ENCODE measurements around the gene ITIH3.

The ITIH3 gene

DNA sequence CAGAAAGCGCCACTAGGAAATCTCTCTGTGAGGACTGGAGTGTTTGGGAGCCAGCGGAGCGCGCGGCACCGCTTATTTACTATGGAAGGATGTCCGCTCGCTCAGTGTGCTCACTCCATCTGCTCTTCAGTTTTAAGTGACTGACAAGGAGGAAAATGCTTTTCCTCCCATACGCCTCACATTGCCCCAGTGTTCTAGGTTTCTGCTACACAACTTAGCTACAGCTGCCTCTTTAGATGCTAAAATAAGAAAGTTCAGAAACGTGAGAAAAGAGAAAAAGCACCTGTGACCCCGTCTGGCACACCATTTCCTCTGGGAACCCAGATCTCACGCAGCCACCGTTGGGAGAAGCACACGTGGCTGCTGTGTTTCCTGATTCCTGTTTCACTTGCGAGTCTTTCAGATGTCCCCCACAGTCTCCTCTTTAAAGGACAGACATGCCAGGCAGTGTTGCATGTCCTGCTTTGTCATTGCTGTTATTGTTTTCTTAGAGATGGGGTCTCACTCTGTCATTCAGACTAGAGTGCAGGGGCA is 51.9 kb downstream of the ITIH3 start:
- DNase-seq = no peak

DNA sequence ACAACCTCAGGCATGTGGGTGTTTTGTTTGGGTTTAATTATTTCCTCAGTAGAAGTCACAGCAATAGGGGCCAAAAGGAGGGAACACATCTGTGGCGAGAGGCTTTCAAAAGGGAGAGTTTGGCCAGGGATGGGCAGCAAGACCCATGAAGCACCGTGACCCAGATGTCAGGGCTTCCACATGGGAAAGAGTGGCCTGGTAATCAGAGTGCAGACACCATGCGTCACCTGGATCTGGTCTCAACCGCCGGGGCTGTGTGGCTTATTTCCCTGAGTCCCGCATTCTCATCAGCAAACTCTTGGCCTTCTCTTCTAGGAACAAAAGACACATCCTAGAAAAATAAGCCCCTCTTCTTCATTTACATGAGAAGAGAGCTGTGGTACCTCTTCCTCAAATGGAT is 52.6 kb downstream of the ITIH3 start:
- DNase-seq = no peak

DNA sequence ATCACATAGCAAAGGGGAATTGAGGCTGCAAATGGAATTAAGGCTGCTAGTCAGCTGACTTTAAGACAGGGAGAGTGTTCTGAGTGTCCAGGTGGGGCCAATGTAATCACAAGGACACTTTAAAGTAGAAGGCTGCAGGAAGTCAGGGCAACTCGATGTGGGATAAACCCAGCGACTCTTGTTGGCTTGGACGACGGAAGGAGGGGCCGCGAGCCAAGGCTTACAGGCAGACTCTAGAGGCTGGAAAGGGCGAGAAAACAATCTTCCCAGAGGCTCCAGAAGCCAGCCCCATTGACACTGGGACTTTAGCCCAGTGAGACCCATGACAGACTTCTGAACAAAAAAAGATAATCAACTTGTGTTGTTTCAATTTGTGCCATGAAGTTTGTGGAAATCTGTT is 53.1 kb downstream of the ITIH3 start:
- no peak for DNase-seq

DNA sequence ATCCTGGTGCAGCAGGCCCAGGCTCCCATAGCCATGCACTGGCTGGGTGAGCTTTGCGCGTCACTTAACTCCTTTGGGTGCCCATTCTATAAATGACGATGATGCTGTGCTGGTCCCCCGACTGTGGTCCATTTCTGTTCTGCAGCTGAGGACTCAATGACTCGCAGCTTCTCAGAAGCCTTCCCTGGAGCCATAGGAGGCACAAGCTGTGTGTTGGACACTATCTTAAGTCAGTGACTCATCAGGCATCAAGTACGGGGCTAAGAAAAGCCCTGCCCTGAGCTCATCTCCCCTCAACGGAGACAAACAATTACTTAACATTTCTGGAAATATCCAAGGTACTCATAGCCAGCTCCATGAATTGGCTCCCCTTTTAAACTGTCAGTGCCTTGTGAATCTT is 54.0 kb downstream of the ITIH3 start:
- no peak for DNase-seq

DNA sequence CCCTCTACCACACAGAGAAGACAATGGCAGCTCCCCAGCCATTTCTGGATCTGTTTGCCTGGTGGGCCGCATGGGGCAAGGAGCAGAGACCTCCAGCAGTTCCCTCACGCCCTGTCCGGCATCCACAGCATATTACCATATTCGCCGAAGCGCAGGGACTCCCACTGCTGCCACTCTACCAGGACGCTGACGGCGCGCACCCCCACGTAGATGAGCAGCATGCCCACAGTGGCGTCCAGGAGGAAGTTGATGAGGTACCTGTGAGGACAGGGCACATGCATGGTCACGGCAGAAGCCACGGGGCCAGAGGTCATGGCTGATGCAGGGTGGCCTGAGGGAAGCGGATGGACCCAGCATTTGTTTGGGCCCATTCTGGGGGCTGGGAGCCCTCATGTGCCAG is 55.1 kb downstream of the ITIH3 start:
- DNase-seq = no peak

DNA sequence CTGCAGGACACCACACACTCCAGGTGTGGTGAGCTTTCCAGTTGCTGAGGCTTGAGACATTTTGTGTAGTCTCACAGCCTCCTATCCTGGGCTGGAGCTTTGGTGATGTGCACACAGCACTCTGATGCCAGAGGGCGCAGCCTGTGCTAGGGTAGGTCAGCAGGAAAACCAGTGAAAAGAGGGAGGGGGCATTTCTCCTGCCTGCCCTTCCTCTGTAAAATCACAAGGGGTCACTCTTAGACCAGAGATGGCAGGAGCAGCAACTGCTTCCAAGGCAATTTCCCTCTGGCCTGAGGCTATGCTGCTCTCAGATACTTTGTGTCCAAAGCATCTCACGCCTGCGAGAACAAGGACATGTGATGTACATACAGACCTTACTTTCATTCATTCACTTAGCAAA is 56.8 kb downstream of the ITIH3 start:
- DNase-seq = no peak

DNA sequence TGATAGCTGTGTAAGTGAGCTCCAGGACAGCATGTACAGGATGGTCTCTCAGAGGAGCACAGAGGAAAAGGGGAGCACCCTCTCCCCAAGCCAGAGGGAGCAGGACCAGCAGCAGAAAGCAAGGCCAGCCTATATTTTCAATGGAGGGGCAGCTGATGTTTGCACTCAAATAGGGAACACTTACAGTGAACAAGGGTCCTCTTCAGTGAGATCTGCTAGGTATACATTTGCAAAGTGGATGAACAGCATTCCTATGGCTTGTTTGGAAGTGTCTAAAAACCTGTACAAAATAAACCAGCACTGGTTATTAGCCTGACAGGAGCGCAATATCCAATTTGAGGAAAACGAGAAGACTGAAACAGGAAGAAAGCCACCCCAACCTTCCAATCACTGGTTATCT is 57.8 kb downstream of the ITIH3 start:
- no peak for DNase-seq

DNA sequence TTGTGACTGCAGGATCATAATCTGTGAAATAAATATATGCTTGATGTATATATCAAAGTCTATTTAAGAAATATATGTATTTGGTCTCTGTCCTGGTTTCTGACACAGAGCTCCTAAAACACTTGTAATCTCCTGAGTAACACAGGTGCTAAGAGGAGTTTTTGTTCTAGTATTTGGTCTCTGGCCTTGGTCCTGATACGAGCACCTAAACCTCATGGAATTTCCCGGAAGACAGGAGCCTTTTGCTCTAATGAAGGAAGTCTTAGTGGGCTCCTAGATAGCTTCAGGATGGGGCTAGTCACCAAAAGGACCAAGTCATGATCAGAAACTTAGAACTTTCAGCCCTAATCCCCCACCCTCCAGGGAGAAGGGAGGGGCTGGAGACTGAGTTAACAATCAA is 59.4 kb downstream of the ITIH3 start:
- no peak for DNase-seq

DNA sequence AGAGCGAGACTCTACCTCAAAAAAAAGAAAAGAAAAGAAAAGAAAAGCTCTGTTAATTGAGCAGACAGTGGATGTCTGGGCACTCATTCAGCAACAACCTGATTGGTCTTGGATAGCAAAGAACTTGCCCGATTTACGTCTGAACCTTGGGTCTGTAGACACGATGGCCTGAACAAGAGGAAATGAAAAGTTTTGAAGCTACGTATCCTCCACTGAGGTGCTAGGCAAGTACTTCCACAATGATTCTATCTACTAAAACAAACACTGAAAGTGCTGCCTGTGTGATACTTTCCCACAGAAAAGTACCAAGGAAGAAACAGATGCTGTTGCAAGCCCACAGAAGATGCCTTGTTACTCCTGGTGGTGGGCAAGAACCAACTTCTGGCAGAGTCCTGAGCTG is 62.1 kb downstream of the ITIH3 start:
- no peak for DNase-seq

DNA sequence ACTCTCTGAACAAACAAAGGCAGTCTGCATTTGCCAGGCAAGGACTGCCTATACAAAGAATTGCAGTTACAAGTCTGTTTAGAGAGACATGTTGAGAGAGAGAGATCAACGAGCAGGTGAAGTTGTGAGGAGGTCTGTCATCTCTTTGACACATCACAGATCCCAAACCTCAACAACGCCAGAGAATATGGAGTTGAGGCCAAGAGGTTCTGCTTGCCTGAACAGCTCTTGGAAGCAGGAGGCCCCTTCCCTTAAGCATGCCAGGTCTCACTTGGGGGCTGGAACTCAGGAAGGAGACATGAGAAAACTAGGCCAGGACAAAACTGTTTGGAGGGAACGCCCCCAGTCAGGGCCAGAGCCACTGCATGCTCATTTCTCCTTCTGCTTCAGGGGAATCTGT is 62.5 kb downstream of the ITIH3 start:
- no peak for DNase-seq

DNA sequence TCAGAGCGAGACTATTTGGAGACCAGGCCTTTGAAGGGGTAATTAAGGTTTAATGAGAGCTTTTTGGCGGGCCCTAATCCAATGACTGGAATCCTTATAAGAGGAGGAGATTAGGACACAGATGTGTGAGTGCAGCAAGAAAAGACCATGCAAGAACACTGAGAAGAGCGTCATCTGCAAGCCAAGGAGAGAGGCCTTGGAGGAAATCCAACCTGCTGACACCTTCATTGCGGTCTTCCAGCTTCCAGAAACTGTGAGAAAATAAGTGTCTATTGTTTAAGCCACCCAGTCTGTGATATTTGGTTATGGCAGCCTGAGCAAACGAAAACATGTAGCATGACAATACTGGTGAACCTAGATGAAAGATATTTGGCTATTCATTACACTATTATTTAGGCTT is 63.3 kb downstream of the ITIH3 start:
- DNase-seq = no peak

Measured in NCI-H1048 (cell line).